Measurements from ENCODE around the gene PP2D1. TPM values are rescaled to one million over a fixed set of nuclear protein-coding genes. Genes with fewer than 3 reads are reported as not detected.

Gene PP2D1
- total and polyA plus RNA-seq, 9 of the 15 experiments (the other 6 are each of a cell fraction or from before 2014, with no cell fraction given), result 0.07 to 0.10 TPM; not detected in 7

DNA sequence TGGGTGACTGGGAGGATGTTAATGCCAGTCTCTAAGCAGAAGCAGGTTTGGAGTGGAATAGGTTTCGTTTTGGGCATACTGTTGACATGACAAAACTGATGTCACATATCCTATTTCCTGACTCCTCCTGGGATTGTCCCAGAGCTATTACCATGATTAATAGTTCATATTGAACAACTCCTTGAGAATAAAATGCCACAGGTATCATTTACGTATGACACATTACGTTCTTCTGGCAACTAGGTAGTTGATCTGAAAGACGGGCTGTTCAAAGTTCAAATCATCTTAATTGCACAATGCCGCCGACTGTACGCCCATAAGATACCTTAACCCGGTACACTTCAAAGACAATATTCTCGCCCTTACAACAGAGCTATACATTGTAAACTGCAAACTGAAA, 66.5 kb downstream of the PP2D1 start (continued):
- TF ChIP-seq, protein P1, sequence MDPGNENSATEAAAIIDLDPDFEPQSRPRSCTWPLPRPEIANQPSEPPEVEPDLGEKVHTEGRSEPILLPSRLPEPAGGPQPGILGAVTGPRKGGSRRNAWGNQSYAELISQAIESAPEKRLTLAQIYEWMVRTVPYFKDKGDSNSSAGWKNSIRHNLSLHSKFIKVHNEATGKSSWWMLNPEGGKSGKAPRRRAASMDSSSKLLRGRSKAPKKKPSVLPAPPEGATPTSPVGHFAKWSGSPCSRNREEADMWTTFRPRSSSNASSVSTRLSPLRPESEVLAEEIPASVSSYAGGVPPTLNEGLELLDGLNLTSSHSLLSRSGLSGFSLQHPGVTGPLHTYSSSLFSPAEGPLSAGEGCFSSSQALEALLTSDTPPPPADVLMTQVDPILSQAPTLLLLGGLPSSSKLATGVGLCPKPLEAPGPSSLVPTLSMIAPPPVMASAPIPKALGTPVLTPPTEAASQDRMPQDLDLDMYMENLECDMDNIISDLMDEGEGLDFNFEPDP (CRISPR knock-in tag; IDR thresholded peaks at IDR 0.05), result no peak
- TF ChIP-seq ADNP (tag; IDR thresholded peaks at IDR 0.05) (no peak), ZNF239 (CRISPR knock-in tag; IDR thresholded peaks at IDR 0.05) (no peak), KDM4B (IDR thresholded peaks at IDR 0.05; ENCODE audit: borderline replicate concordance in 2 of 2, low read depth in 1 of 2) (no peak), JUND (IDR thresholded peaks at IDR 0.05; ENCODE audit: borderline replicate concordance, low read depth, low read length) (no peak), JUND (tag; IDR thresholded peaks at IDR 0.05; ENCODE audit: borderline replicate concordance, low read depth, low read length) (no peak), ZSCAN32 (CRISPR knock-in tag; IDR thresholded peaks at IDR 0.05) (no peak), C11orf30 (IDR thresholded peaks at IDR 0.05; ENCODE audit: low read depth) (peak; percentile 47; the same call in 1 of the 2 replicates), ZNF764 (CRISPR knock-in tag; IDR thresholded peaks at IDR 0.05; ENCODE audit: low read depth) (no peak), FOSL1 (tag; conservative IDR thresholded peaks at IDR 0.05) (no peak), NR2C1 (IDR thresholded peaks at IDR 0.05) (no peak), NR2C1 (tag; IDR thresholded peaks at IDR 0.05) (peak; percentile 11; the same call in 1 of the 2 replicates), ZNF316 (IDR thresholded peaks at IDR 0.05) (peak; percentile 63), MAFF (IDR thresholded peaks at IDR 0.05; ENCODE audit: low read length) (no peak), ZC3H4 (CRISPR knock-in tag; IDR thresholded peaks at IDR 0.05; ENCODE audit: borderline replicate concordance) (no peak), CC2D1A (IDR thresholded peaks at IDR 0.05) (no peak), ZNF175 (CRISPR knock-in tag; IDR thresholded peaks at IDR 0.05; ENCODE audit: low read depth) (0 out of 2 replicates have a peak, but pooled peaks have one; percentile 37), NR2C2 (CRISPR knock-in tag; IDR thresholded peaks at IDR 0.05) (no peak), NR2C2 (tag; IDR thresholded peaks at IDR 0.05) (no peak), ARID1B (IDR thresholded peaks at IDR 0.05) (no peak), DPF2 (IDR thresholded peaks at IDR 0.05) (no peak), SMARCA4 (IDR thresholded peaks at IDR 0.05) (no peak)
- TF ChIP-seq, protein P2, sequence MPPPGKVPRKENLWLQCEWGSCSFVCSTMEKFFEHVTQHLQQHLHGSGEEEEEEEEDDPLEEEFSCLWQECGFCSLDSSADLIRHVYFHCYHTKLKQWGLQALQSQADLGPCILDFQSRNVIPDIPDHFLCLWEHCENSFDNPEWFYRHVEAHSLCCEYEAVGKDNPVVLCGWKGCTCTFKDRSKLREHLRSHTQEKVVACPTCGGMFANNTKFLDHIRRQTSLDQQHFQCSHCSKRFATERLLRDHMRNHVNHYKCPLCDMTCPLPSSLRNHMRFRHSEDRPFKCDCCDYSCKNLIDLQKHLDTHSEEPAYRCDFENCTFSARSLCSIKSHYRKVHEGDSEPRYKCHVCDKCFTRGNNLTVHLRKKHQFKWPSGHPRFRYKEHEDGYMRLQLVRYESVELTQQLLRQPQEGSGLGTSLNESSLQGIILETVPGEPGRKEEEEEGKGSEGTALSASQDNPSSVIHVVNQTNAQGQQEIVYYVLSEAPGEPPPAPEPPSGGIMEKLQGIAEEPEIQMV (tag; conservative IDR thresholded peaks at IDR 0.05; ENCODE audit: low read depth), result no peak
- TF ChIP-seq, protein P3, sequence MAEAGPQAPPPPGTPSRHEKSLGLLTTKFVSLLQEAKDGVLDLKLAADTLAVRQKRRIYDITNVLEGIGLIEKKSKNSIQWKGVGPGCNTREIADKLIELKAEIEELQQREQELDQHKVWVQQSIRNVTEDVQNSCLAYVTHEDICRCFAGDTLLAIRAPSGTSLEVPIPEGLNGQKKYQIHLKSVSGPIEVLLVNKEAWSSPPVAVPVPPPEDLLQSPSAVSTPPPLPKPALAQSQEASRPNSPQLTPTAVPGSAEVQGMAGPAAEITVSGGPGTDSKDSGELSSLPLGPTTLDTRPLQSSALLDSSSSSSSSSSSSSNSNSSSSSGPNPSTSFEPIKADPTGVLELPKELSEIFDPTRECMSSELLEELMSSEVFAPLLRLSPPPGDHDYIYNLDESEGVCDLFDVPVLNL (CRISPR knock-in tag; IDR thresholded peaks at IDR 0.05; ENCODE audit: low read depth), result no peak
- TF ChIP-seq, protein P4, sequence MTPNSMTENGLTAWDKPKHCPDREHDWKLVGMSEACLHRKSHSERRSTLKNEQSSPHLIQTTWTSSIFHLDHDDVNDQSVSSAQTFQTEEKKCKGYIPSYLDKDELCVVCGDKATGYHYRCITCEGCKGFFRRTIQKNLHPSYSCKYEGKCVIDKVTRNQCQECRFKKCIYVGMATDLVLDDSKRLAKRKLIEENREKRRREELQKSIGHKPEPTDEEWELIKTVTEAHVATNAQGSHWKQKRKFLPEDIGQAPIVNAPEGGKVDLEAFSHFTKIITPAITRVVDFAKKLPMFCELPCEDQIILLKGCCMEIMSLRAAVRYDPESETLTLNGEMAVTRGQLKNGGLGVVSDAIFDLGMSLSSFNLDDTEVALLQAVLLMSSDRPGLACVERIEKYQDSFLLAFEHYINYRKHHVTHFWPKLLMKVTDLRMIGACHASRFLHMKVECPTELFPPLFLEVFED (CRISPR knock-in tag; conservative IDR thresholded peaks at IDR 0.05), result no peak
- TF ChIP-seq, protein P5, sequence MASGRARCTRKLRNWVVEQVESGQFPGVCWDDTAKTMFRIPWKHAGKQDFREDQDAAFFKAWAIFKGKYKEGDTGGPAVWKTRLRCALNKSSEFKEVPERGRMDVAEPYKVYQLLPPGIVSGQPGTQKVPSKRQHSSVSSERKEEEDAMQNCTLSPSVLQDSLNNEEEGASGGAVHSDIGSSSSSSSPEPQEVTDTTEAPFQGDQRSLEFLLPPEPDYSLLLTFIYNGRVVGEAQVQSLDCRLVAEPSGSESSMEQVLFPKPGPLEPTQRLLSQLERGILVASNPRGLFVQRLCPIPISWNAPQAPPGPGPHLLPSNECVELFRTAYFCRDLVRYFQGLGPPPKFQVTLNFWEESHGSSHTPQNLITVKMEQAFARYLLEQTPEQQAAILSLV (tag; IDR thresholded peaks at IDR 0.05), result 0 out of 2 replicates have a peak, but pooled peaks have one; percentile 8

All from K562 (cell line).